ENCODE results near the gene MT2A.
"Not testable (repeated sequence)": the region's sequence is repeated elsewhere in the genome, so short reads cannot be mapped to it uniquely, and the experiment has no call there.

MT2A gene

GRCh38 chr16:56571525-56571924 lies 36.9 kb upstream of the MT2A start:
- FAIRE-seq (no peak), DNase-seq (ENCODE audit: insufficient read length, low spot score) (no peak)
- no peak for TF ChIP-seq CTCF (IDR thresholded peaks at IDR 0.05; ENCODE audit: insufficient read depth, missing control alignments)

GRCh38 chr16:56574625-56575024 lies 33.8 kb upstream of the MT2A start:
- no peak for DNase-seq (ENCODE audit: insufficient read length, low spot score)
- no peak for FAIRE-seq
- no peak for TF ChIP-seq CTCF (IDR thresholded peaks at IDR 0.05; ENCODE audit: insufficient read depth, missing control alignments)

- no peak for DNase-seq (ENCODE audit: insufficient read length, low spot score)
- FAIRE-seq, result no peak
- no peak for TF ChIP-seq CTCF (IDR thresholded peaks at IDR 0.05; ENCODE audit: insufficient read depth, missing control alignments)
Observed at GRCh38 chr16:56576585-56577299, 31.6 kb upstream of the MT2A start.

GRCh38 chr16:56577300-56577625 lies 31.1 kb upstream of the MT2A start:
- no peak for TF ChIP-seq CTCF (IDR thresholded peaks at IDR 0.05; ENCODE audit: insufficient read depth, missing control alignments)
- FAIRE-seq (no peak), DNase-seq (ENCODE audit: insufficient read length, low spot score) (no peak)

GRCh38 chr16:56580391-56581048 lies 27.9 kb upstream of the MT2A start:
- DNase-seq (ENCODE audit: insufficient read length, low spot score) (no peak), FAIRE-seq (no peak)
- no peak for TF ChIP-seq CTCF (IDR thresholded peaks at IDR 0.05; ENCODE audit: insufficient read depth, missing control alignments)

- DNase-seq (ENCODE audit: insufficient read length, low spot score); FAIRE-seq: not testable (repeated sequence)
Observed at GRCh38 chr16:56582911-56583310, 25.5 kb upstream of the MT2A start.

- FAIRE-seq, result no peak
Observed at GRCh38 chr16:56583351-56584168, 24.8 kb upstream of the MT2A start.

More at GRCh38 chr16:56583351-56584168, 24.8 kb upstream of the MT2A start:
- no peak for TF ChIP-seq CTCF (IDR thresholded peaks at IDR 0.05; ENCODE audit: insufficient read depth, missing control alignments)
- no peak for DNase-seq (ENCODE audit: insufficient read length, low spot score)

Data from D721Med (cell line).